GM23338 (cell line): ENCODE results near the gene DCAF5. TPM values are rescaled to one million over a fixed set of nuclear protein-coding genes. Genes with fewer than 3 reads are reported as not detected.

Experiments
- ATAC-seq: fragments of 200-7000 bp; cut with Tn5 transposase; 3 replicates; pipeline ENCODE4 v1.9.1; 2020
- DNase-seq: peaks from one replicate; pipeline ENCODE4 v3.0.0-alpha.2; 2015; ENCODE audit warnings: low spot score
- H2AFZ ChIP-seq: fragments of 200-600 bp; sonication (generic); 2 replicates; pipeline ENCODE4 v1.8.0; 2016; ENCODE audit warnings: antibody characterized with exemption, mild to moderate bottlenecking, moderate library complexity
- H3F3A ChIP-seq: fragments of 200-600 bp; sonication (generic); replicated peaks from 2 replicates; pipeline ENCODE4 v1.8.0; 2017; ENCODE audit warnings: antibody characterized with exemption, mixed run types, low read depth
- H3K27ac ChIP-seq: fragments of 200-600 bp; sonication (generic); 2 replicates; pipeline ENCODE4 v1.6.1; 2016; ENCODE audit warnings: low read depth
- H3K27me3 ChIP-seq: fragments of 200-600 bp; sonication (generic); 2 replicates; pipeline ENCODE4 v1.8.0; 2016; ENCODE audit warnings: mild to moderate bottlenecking, mixed run types, moderate library complexity; ENCODE audit not compliant: insufficient read depth
- H3K36me3 ChIP-seq: fragments of 200-600 bp; sonication (generic); 2 replicates; pipeline ENCODE4 v1.8.0; 2016; ENCODE audit warnings: mild to moderate bottlenecking; ENCODE audit not compliant: insufficient read depth
- H3K4me1 ChIP-seq: fragments of 200-600 bp; sonication (generic); 2 replicates; pipeline ENCODE4 v1.8.0; 2016; ENCODE audit warnings: mild to moderate bottlenecking, moderate library complexity; ENCODE audit not compliant: insufficient read depth
- H3K4me2 ChIP-seq: fragments of 200-600 bp; sonication (generic); 2 replicates; pipeline ENCODE4 v1.7.1; 2017; ENCODE audit warnings: mixed run types
- H3K4me3 ChIP-seq: fragments of 200-600 bp; sonication (generic); 2 replicates; pipeline ENCODE4 v1.6.1; 2016; ENCODE audit warnings: mixed run types
- H3K79me2 ChIP-seq: fragments of 200-600 bp; sonication (generic); replicated peaks from 2 replicates; pipeline ENCODE4 v1.8.0; 2017; ENCODE audit warnings: mild to moderate bottlenecking; ENCODE audit not compliant: insufficient read depth
- H3K9me2 ChIP-seq: fragments of 200-600 bp; sonication (generic); 2 replicates; pipeline ENCODE4 v1.8.0; 2017; ENCODE audit not compliant: insufficient read depth
- H4K20me1 ChIP-seq: fragments of 200-600 bp; sonication (generic); replicated peaks from 2 replicates; pipeline ENCODE4 v1.8.0; 2017; ENCODE audit warnings: mild to moderate bottlenecking; ENCODE audit not compliant: insufficient read depth
- H3K27ac Mint-ChIP-seq: 2 replicates; pipeline ENCODE4 v1.8.0; 2020; ENCODE audit warnings: inconsistent platforms, mild to moderate bottlenecking, moderate library complexity, mixed read lengths
- H3K27me3 Mint-ChIP-seq: 3 replicates; pipeline ENCODE4 v1.8.0; 2022; ENCODE audit warnings: low read depth, mild to moderate bottlenecking, moderate library complexity, mixed read lengths, inconsistent platforms; ENCODE audit not compliant: insufficient read depth, poor library complexity
- H3K36me3 Mint-ChIP-seq: 3 replicates; pipeline ENCODE4 v1.8.0; 2021; ENCODE audit warnings: low read depth, mild to moderate bottlenecking, inconsistent platforms, moderate library complexity, mixed read lengths
- H3K4me1 Mint-ChIP-seq: 3 replicates; pipeline ENCODE4 v1.8.0; 2020; ENCODE audit warnings: mild to moderate bottlenecking, inconsistent platforms, mixed read lengths
- H3K4me3 Mint-ChIP-seq: 3 replicates; pipeline ENCODE4 v1.8.0; 2021; ENCODE audit warnings: moderate library complexity, mild to moderate bottlenecking, inconsistent platforms, mixed read lengths
- H3K9me3 Mint-ChIP-seq: 3 replicates; pipeline ENCODE4 v1.8.0; 2020; ENCODE audit warnings: moderate library complexity, mild to moderate bottlenecking, inconsistent platforms, mixed read lengths
- CTCF ChIP-seq, 2 experiments: fragments of 200-600 bp in 1 of 2; sonication (generic) in 1 of 2; conservative IDR thresholded peaks; 2 replicates each; pipeline versions ENCODE4 v1.5.1 to v1.6.1; 2016 to 2017; ENCODE audit warnings: antibody characterized with exemption in 2 of 2, low read depth in 2 of 2, mild to moderate bottlenecking in 2 of 2, moderate library complexity in 1 of 2
- EZH2phosphoT487 ChIP-seq: fragments of 200-600 bp; sonication (generic); IDR thresholded peaks from one replicate; pipeline ENCODE4 v1.8.1; 2018; ENCODE audit warnings: antibody characterized with exemption; ENCODE audit not compliant: unreplicated experiment
- JUNB ChIP-seq: IDR thresholded peaks from one replicate; pipeline ENCODE4 v1.6.1; 2016; ENCODE audit warnings: antibody characterized with exemption; ENCODE audit not compliant: unreplicated experiment
- POLR2AphosphoS5 ChIP-seq: IDR thresholded peaks from 2 replicates; pipeline ENCODE4 v1.6.1; 2016; ENCODE audit warnings: antibody characterized with exemption, low read depth
- ZNF331 ChIP-seq: fragments of 250-450 bp; sonication (Bioruptor Pico); IDR thresholded peaks from 2 replicates; pipeline ENCODE4 v1.5.0; 2020; ENCODE audit warnings: low read depth, mild to moderate bottlenecking, moderate library complexity
- ZNF462 ChIP-seq: fragments of 250-450 bp; sonication (Bioruptor Pico); IDR thresholded peaks from 2 replicates; pipeline ENCODE4 v1.5.0; 2020; ENCODE audit warnings: mild to moderate bottlenecking, moderate library complexity
- polyA plus RNA-seq: library from polyadenylated mRNA; unstranded; fragments of >200 nt; fragmentation: Nextera tagmentation; extraction: Ambion mirVana; gene quantifications from 2 replicates; pipeline ENCODE4 v1.2.1, GENCODE V29; 2016
- total RNA-seq: library from RNA; depleted of rRNA; stranded (reverse); fragments of >200 nt; shearing (Covaris generic); gene quantifications from 2 replicates; pipeline ENCODE4 v1.2.3, GENCODE V29; 2014
- TF ChIP-seq, protein P1 (sequence below): IDR thresholded peaks from one replicate; pipeline ENCODE4 v1.6.1; 2018; ENCODE audit warnings: antibody characterized with exemption; ENCODE audit not compliant: unreplicated experiment

Gene DCAF5
- total and polyA plus RNA-seq, 2 experiments from 2014 or later, result 14.0 to 15.2 TPM

DNA sequence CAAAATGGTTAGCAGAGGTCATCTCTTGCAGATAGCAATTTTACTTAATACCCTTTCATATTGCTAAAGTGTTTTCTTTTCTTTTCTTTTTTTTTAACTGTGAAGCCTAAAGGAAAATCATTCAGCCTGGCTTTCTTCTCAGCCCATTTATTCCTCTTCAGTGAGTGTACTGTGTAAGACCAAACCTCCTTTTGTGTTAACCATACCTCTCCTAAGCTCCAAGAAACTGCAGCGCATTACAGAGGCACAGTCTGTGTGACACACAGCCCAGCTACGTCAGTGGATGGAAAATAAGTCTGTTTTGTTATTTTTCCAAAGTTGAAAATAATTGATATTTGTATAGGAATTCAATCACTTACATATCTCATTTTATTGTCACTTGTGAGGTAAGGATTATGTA lies 21.7 kb downstream of the DCAF5 start (continued):
- TF ChIP-seq, protein P1, sequence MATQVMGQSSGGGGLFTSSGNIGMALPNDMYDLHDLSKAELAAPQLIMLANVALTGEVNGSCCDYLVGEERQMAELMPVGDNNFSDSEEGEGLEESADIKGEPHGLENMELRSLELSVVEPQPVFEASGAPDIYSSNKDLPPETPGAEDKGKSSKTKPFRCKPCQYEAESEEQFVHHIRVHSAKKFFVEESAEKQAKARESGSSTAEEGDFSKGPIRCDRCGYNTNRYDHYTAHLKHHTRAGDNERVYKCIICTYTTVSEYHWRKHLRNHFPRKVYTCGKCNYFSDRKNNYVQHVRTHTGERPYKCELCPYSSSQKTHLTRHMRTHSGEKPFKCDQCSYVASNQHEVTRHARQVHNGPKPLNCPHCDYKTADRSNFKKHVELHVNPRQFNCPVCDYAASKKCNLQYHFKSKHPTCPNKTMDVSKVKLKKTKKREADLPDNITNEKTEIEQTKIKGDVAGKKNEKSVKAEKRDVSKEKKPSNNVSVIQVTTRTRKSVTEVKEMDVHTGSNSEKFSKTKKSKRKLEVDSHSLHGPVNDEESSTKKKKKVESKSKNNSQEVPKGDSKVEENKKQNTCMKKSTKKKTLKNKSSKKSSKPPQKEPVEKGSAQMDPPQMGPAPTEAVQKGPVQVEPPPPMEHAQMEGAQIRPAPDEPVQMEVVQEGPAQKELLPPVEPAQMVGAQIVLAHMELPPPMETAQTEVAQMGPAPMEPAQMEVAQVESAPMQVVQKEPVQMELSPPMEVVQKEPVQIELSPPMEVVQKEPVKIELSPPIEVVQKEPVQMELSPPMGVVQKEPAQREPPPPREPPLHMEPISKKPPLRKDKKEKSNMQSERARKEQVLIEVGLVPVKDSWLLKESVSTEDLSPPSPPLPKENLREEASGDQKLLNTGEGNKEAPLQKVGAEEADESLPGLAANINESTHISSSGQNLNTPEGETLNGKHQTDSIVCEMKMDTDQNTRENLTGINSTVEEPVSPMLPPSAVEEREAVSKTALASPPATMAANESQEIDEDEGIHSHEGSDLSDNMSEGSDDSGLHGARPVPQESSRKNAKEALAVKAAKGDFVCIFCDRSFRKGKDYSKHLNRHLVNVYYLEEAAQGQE, result no peak
- TF ChIP-seq ZNF462 (no peak), JUNB (no peak), POLR2AphosphoS5 (no peak), ZNF331 (no peak)

DNA sequence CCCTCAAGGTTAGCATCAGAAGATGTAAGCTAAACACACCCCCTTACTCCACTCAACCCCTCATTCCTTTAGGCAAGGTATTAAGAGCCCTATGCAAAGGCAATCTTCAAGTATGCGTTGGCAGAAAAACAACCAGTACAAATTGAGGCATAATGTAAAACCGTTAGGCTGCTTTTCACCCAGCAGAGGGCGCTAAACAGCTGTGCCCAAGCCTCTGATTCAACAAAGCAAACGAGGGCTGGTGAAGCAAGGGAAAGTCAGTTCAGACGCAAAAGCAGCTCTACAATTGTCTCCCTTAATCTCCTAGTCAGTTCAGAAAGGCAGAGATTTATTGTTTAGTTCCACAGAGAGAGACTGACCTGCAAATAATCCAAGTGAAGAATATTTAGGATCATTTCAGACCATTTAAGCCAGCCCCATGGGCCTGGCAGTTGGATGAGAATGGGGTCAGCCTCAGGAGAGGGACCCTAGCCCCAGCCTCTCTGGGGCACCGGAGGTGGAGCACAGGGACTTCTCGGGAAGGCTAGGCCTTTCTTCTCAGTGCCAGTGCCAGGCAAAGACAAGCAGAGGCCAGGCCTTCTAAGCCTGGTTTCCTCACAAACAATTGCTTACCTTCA lies 23.5 kb downstream of the DCAF5 start:
- peak overlapping the region; percentile 64 for H3K27ac Mint-ChIP-seq
- H3K4me1 Mint-ChIP-seq, result peaks cover 21% of the 10 kb centered on the region
- no peaks in the 10 kb centered on the region for H3K9me2 ChIP-seq
- H3K27ac ChIP-seq, result peak overlapping the region; percentile 52
- peak; percentile 94 for ATAC-seq
- no peak overlapping the region for H2AFZ ChIP-seq
- H3K27me3 ChIP-seq, result no peaks in the 10 kb centered on the region
- H3K4me2 ChIP-seq, result peak overlapping the region; percentile 46; the same call in 1 of the 2 replicates
- peaks cover 22% of the 10 kb centered on the region for H3K79me2 ChIP-seq
- H3K4me1 ChIP-seq, result no peaks in the 10 kb centered on the region
- DNase-seq, result peak; percentile 93
- no peaks in the 10 kb centered on the region for H3K27me3 Mint-ChIP-seq
- no peaks in the 10 kb centered on the region for H3F3A ChIP-seq
- H3K9me3 Mint-ChIP-seq, result no peaks in the 10 kb centered on the region
- H3K4me3 Mint-ChIP-seq, result no peak overlapping the region
- H3K36me3 Mint-ChIP-seq, result no peaks in the 10 kb centered on the region
- TF ChIP-seq CTCF (conservative IDR thresholded peaks at IDR 0.05; ENCODE audit: low read depth in 2 of 2) (peak; percentile 99), EZH2phosphoT487 (no peak)
- H3K4me3 ChIP-seq, result no peak overlapping the region
- H3K36me3 ChIP-seq, result no peaks in the 10 kb centered on the region
- H4K20me1 ChIP-seq, result peaks cover 8% of the 10 kb centered on the region; the same call in 1 of the 2 replicates
